HG03460 (cell line): ENCODE data around the gene GPR61.

Experiments used
- ATAC-seq: cut with Tn5 transposase; IDR thresholded peaks from one replicate; pipeline ENCODE4 v1.9.1; 2021; ENCODE audit not compliant: unreplicated experiment

GPR61 gene

DNA sequence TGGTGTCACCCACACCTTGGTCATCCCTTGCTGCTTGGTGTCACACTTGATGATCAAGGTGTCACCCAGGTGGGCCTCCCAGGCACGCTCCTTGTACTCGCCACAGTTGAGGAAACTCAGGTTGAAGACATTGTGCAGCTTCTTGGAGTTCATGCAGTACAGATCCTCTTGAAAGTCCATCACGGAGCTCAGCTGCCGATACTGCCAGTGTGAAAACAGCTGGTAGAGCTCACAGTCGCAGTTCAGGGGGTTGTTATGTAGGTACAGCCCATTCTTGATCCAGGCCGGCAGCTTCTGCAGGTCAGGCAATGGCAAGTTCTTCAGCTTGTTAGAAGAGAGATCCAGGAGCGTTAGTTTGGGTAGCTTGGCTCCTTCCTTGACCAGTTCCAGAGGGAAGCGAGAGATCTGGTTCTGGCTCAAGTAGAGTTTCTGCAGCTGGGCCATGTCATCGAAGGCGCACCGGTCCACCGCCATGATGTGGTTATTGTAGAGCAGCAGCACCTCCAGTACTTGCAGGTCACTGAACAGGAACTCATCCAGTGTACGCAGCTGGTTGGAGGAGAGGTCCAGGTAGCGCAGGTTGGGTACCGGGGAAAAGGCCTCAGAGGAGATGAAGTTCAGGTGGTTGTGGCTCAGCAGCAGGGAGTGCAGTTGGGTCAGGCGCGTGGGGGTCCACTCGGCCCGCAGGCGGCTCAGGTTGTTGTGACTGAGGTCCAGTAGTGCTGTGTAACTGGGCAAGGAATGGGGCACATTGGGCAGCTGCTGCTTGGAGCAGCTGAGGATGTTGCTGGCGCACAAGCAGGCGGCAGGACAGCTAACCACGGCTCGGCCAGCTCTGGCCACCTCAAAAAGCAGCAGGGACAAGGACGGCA, 31.4 kb upstream of the GPR61 start:
- no peak for ATAC-seq

DNA sequence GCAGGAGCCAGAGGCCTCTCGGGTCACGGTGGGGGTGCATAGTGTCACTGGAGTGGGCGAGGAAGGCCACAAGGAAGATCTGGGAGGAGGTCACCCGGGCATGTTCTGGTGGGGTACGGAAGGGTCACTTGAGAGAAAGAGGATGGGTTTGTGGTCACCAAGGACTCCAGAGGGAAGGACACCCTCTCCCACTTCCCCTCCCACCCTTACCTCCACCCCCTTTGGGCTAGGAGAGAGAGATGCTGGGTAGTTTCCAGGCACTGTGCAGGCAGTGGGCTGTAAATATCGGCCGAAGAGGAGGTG, 30.8 kb upstream of the GPR61 start:
- ATAC-seq: no peak

- ATAC-seq: peak; percentile 64
These were observed 30.2 kb upstream of the GPR61 start, which contains the start of gene AMIGO1 for GRCh38 chr1:109509176-109510134. TSS of gene AMIGO1 (minus strand) at chr1:109509727. CDS start at chr1:109508912, 815 bp downstream.

DNA sequence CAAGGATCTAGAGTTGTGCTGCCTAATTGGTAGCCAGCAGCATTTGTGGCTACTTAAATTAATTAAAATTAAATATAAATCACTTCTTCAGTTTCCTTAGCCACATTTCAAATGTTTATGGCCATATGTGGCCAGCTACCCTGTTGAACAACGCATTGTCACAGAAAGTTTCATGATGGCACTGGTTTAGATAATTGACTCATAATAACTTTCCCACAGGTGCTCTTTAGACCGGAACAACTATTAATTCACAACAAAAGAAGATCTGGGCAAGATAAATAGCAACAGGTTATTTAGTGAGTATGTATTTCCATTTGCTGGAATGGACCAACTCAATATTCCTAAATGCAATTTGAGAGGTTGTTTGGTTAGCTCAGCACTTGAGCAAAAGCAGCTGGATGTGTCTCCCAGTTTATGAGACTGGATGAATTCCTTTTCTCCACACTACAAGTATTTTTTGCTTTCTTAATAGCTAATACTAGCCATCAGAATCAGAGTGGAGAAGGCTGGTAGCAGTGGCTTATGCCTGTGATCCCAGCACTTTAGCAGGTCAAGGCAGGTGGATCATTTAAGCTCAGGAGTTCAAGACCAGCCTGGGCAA, 26.5 kb upstream of the GPR61 start:
- ATAC-seq: no peak

- ATAC-seq: no peak
These were observed 24.8 kb upstream of the GPR61 start for GRCh38 chr1:109514846-109515245.

DNA sequence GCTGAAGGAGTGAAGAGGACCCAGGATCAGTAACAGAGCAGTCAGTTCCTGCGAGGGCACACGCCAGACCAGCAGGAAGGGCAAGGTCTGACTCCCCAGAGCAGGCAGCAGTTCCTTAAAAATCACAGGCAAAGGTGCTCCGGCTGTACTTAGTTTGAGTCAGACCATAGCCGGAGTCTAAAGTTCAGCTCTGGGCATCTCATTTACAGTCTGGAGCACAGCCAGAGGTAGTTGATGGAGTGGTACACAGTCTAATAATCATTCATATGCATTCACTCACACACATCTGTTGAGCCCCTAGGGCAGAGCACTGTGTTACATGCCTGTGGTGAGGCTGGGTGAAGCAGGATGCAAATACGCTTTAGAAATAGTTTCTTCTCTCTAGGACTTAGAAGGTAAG, 22.8 kb upstream of the GPR61 start:
- ATAC-seq: no peak

GRCh38 chr1:109517337-109517736, 22.3 kb upstream of the GPR61 start:
- ATAC-seq: no peak

DNA sequence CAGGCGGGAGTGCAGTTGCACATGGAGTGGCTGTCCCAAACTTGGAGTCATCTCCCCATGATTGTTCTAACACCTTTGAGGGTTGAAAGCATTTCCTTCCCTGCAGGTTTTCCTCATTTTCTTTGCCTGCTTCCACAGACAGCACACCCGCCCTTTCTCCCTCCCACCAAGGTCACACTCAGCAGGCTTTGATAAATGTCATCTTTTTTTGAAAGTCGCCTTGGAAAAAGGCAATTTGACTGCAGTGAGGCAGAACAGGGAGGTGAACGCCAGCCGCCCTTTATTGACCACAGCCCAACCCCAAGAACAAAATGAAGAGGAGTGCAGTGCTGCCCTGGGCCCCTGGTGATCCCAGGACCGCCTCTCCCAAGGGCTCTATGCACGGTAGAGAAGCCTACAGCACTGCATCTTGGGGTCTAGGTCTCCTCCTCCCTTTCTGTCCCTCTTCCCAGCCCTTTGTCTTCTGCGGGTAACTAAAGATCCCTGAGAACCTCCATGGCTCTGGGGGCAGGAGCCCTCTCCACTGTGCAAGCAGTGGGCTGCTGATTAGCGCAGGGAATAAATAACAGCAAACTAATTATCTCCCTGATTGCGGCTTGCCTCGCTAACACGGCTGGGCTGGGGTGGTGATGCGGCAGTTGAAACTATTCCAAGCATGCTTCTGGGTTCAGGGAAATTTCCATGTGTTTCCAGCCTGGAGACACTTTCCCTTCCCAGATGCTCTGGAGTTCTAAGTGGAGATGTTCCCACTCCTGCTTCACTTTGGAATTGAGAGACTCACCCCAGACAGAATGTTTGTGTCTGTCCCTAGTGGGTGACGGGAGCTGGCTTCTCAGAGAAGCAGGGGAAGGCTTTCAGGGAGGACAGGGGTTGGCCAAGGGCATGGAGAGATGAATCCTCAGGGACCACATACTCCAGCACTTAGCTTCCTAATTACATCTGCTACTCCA, 18.4 kb upstream of the GPR61 start:
- no peak for ATAC-seq

DNA sequence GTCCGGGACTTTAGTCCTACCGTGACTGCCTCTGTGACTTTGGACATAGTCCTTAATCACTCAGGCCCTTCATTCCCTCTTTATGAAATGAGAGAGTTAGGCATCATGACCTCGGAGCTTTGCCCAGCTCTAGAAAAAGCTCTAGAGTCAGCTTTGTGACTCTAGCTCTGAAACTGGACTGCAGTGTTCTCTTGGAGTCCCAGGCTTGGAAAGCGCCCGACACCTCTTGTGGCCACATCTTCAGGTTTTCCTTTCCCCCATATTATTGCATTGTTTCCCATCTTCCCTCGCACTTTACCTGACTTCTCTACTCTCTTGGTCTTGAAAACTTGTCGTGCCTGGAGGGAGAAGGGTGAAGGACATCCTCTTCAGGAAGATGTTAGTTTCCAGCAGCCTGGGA, 17.6 kb upstream of the GPR61 start:
- no peak for ATAC-seq

DNA sequence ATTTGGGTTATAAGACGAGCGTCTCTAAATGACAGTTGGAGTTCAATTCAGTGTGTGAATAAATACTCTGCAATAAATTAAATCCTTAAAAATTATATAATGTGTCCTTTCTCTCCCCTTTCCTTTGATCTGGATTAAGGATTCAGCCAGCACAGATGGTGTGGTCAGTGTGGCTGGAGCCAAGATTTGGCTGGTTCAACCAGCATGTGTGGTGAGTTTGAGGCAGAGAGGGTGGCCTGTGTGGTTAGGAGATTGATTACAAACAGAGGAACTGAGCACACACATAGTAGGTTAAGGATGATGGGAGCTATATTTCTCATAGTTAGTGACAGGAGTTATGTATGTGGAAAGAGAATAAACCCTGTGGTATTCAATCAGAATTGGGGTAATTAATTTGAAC, 16.0 kb upstream of the GPR61 start:
- no peak for ATAC-seq

DNA sequence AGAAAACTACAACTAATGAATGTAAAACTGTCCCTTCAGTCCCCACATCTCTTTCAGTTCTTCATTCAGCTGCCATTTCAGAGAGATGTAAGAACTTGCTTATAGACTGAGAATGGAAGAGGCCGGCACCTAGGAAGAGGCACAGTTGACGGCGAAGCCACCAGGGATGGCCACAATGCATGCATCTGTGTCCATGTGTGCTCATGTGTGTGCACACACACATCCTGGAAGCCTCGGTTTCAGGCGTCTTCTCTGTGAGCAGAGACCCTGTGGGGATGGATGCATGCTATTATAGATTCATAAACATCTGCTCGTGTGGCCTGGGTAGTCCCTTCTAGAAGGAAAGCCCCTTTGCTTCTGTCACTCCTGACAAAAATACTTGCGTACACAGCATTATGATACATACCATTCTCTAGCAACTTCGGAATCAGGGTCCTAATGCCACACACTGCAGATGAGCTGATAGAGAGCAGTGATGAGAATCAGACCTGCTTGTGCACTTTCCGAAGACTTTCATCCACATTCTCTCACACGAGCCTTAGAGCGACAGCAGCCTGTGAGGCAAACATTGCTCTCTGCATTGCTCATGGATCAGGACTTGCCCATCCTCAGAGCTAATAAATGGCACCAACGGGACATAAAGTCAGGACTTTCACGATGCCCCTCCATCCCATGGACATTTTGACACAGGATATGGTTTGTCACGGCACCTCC, 12.4 kb upstream of the GPR61 start:
- peak; percentile 59 for ATAC-seq

- no peak for ATAC-seq
These were observed 11.6 kb upstream of the GPR61 start for GRCh38 chr1:109527846-109528695.

- no peak for ATAC-seq
These were observed 11.0 kb upstream of the GPR61 start for GRCh38 chr1:109528712-109529111.

DNA sequence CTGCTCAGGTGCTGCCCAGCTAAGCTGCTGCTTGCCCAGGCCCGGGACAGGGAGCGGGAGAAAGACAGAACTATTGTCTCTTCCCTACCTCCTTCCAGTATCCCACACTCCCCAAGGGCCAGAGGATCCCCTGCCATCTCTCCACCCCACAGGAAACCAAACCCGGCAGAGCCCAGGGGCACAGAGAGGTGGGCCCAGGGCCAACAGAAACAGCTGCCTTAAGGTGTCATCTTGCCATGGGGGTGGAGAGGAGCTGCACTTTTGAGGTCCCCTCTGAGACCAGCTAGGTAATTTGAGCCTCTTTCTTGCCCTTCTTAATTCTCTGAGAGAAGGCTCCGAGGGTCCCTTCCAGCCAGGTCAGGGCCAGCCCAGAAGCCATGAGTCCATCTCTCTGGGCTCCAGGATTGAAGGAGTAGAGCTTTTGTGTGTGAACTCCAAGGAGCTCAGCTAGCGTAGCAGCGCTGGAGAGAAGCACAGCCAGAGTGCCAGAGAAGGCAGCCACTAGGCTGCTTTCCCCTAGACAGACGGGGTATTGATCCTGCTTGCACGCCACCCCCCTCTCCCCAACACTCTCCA, 9.7 kb upstream of the GPR61 start:
- no peak for ATAC-seq

DNA sequence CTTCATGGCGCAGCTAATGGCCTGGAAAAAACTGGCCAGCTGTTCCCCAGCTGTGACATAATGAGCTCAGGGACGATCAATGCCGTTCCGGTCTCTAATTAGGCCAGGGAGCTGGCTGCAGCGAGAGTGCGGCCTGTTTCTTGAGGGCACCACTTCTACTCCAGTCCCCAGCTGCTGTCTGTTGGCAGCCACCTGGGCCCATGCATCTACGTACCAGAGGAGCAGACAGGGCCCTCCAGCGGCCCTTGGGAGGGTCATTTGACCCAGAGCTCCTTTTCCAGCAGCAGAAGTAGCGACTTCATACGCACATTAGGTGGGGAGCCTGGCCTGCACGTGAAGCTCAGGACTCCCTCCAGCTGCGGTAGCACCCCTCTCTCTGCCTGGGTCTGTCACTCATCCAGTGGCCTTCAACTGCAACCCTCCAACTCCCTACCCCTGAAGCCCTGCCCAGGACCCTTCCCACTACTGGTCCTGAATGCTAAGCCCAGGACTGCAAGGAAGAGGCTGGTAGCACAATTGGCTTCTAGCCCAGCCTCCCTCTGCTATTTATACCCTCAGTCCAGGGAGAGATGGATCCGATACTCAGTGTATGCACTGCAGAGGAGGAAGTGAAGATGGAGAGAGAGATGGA, 9.1 kb upstream of the GPR61 start:
- ATAC-seq: no peak

GRCh38 chr1:109531380-109531779, 8.3 kb upstream of the GPR61 start:
- ATAC-seq: no peak

DNA sequence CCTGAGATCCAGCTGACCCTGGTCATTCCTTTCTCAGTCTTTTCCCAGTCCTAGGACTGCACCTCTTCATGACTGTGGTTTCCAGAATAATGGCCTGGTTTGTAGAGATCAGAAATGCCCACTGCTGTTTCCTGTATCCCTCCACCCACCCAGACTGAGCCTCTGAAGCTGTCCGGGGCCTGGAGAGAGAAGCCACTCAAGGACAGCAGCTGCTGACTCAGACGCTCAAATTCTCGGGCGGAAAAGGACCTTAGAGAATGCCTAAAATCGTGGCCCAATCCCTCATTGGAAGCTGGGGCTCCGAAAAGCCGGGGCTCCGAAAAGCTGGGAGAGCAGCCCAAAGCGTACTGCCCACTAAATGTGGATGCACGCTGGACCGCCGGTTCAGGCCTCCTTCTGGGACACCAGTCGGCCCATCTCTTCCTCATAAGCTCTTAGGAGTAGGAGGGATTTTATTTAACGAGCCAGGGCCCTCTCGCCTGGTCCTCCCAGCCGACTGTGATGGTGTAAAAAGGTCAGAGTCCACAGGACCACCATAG, 7.8 kb upstream of the GPR61 start:
- no peak for ATAC-seq
